HepG2 (cell line): ENCODE data around the gene BABAM1. TPM values are rescaled to one million over a fixed set of nuclear protein-coding genes. Genes with fewer than 3 reads are reported as not detected.
A peak's percentile ranks its signal among the peaks of the same experiment; 100 is the strongest.

Experiments used
- CREB3 ChIP-seq: sonication (generic); formaldehyde crosslinking; IDR thresholded peaks from 2 replicates; pipeline ENCODE4 v1.5.0; 2020; ENCODE audit warnings: missing genetic modification reagents
- FOXK1 ChIP-seq: sonication (generic); formaldehyde crosslinking; IDR thresholded peaks from 2 replicates; pipeline ENCODE4 v1.4.0; 2020; ENCODE audit warnings: low read depth, missing genetic modification reagents, borderline replicate concordance
- HES4 ChIP-seq: sonication (generic); formaldehyde crosslinking; IDR thresholded peaks from 2 replicates; pipeline ENCODE4 v1.9.0; 2021; ENCODE audit warnings: mild to moderate bottlenecking, missing genetic modification reagents, borderline replicate concordance
- IKZF4 ChIP-seq: sonication (generic); formaldehyde crosslinking; IDR thresholded peaks from 2 replicates; pipeline ENCODE4 v1.5.1; 2020; ENCODE audit warnings: borderline replicate concordance, mild to moderate bottlenecking, low read depth, missing genetic modification reagents; ENCODE audit errors: not compliant biosample characterization
- MNT ChIP-seq: fragments of 450-650 bp; IDR thresholded peaks from 2 replicates; pipeline ENCODE4 v1.6.1; 2016
- NFKB2 ChIP-seq: sonication (generic); formaldehyde crosslinking; IDR thresholded peaks from 2 replicates; pipeline ENCODE4 v1.4.0; 2020; ENCODE audit warnings: missing genetic modification reagents, borderline replicate concordance
- NR0B2 ChIP-seq: sonication (generic); formaldehyde crosslinking; IDR thresholded peaks from 2 replicates; pipeline ENCODE4 v1.4.0; 2020; ENCODE audit warnings: mild to moderate bottlenecking, missing genetic modification reagents
- PITX1 ChIP-seq: sonication (generic); formaldehyde crosslinking; IDR thresholded peaks from 2 replicates; pipeline ENCODE4 v1.5.1; 2020; ENCODE audit warnings: mild to moderate bottlenecking, missing genetic modification reagents
- PLRG1 ChIP-seq: fragments of 450-650 bp; conservative IDR thresholded peaks from 2 replicates; pipeline ENCODE4 v1.6.1; 2016
- PPARG ChIP-seq: conservative IDR thresholded peaks from 2 replicates; pipeline ENCODE4 v1.6.1; 2016; ENCODE audit warnings: missing biosample characterization, missing genetic modification reagents
- RBM39 ChIP-seq: fragments of 200-400 bp; formaldehyde crosslinking; IDR thresholded peaks from one replicate; pipeline ENCODE4 v1.6.1; 2018; ENCODE audit warnings: antibody characterized with exemption, mild to moderate bottlenecking, low read depth, low read length; ENCODE audit not compliant: poor library complexity, severe bottlenecking
- SCMH1 ChIP-seq: sonication (generic); formaldehyde crosslinking; IDR thresholded peaks from 2 replicates; pipeline ENCODE4 v1.9.0; 2021; ENCODE audit warnings: missing genetic modification reagents, mild to moderate bottlenecking, borderline replicate concordance
- YEATS2 ChIP-seq: sonication (generic); formaldehyde crosslinking; IDR thresholded peaks from 2 replicates; pipeline ENCODE4 v1.4.0; 2020; ENCODE audit warnings: missing genetic modification reagents, borderline replicate concordance
- YEATS4 ChIP-seq: sonication (generic); formaldehyde crosslinking; IDR thresholded peaks from 2 replicates; pipeline ENCODE4 v1.4.0; 2020; ENCODE audit warnings: missing genetic modification reagents, borderline replicate concordance
- ZBTB14 ChIP-seq: sonication (generic); formaldehyde crosslinking; IDR thresholded peaks from 2 replicates; pipeline ENCODE4 v1.4.0; 2020; ENCODE audit warnings: missing genetic modification reagents
- ZFP62 ChIP-seq: sonication (generic); formaldehyde crosslinking; IDR thresholded peaks from 2 replicates; pipeline ENCODE4 v1.4.0; 2020; ENCODE audit warnings: missing genetic modification reagents
- ZMAT3 ChIP-seq: sonication (generic); formaldehyde crosslinking; conservative IDR thresholded peaks from 2 replicates; pipeline ENCODE4 v1.7.0; 2021; ENCODE audit warnings: missing genetic modification reagents
- ZNF136 ChIP-seq: sonication (generic); formaldehyde crosslinking; IDR thresholded peaks from 2 replicates; pipeline ENCODE4 v1.8.1; 2022; ENCODE audit warnings: low read depth, mild to moderate bottlenecking, moderate library complexity, missing genetic modification reagents
- ZNF232 ChIP-seq: sonication (generic); formaldehyde crosslinking; IDR thresholded peaks from 2 replicates; pipeline ENCODE4 v1.4.0; 2020; ENCODE audit warnings: missing genetic modification reagents, borderline replicate concordance
- ZNF256 ChIP-seq: sonication (generic); formaldehyde crosslinking; conservative IDR thresholded peaks from 2 replicates; pipeline ENCODE4 v1.4.0; 2020; ENCODE audit warnings: missing genetic modification reagents
- ZNF431 ChIP-seq: sonication (generic); formaldehyde crosslinking; IDR thresholded peaks from 2 replicates; pipeline ENCODE4 v1.9.0; 2022; ENCODE audit warnings: missing genetic modification reagents, low read depth, mild to moderate bottlenecking, borderline replicate concordance
- ZNF556 ChIP-seq: sonication (generic); formaldehyde crosslinking; IDR thresholded peaks from 2 replicates; pipeline ENCODE4 v1.4.0; 2020; ENCODE audit warnings: mild to moderate bottlenecking, missing genetic modification reagents, borderline replicate concordance
- ZNF562 ChIP-seq: sonication (generic); formaldehyde crosslinking; IDR thresholded peaks from 2 replicates; pipeline ENCODE4 v1.8.0; 2022; ENCODE audit warnings: missing genetic modification reagents, borderline replicate concordance
- ZNF589 ChIP-seq: sonication (generic); formaldehyde crosslinking; conservative IDR thresholded peaks from 2 replicates; pipeline ENCODE4 v1.8.0; 2022; ENCODE audit warnings: mild to moderate bottlenecking, moderate library complexity, missing genetic modification reagents
- ZNF724P ChIP-seq: sonication (generic); formaldehyde crosslinking; IDR thresholded peaks from 2 replicates; pipeline ENCODE4 v1.8.0; 2022; ENCODE audit warnings: missing genetic modification reagents, borderline replicate concordance
- ZNF761 ChIP-seq: sonication (generic); formaldehyde crosslinking; conservative IDR thresholded peaks from 2 replicates; pipeline ENCODE4 v1.4.0; 2020; ENCODE audit warnings: mild to moderate bottlenecking, missing genetic modification reagents
- polyA plus RNA-seq, 8 experiments: library from polyadenylated mRNA; depleted of rRNA in 3 of 8; stranded (reverse) in 7 of 8; unstranded in 1 of 8; fragments of >200 nt; fragmentation: Illumina TruSeq in 4 of 8; extraction: Trizol in 4 of 8; gene quantifications; 2 replicates each; pipeline versions ENCODE4 v1.2.1 to v1.2.3, GENCODE V29; 2011 to 2016; ENCODE audit warnings: low read depth in 4 of 8, missing spikeins in 1 of 8, mixed read lengths in 1 of 8; ENCODE audit not compliant: insufficient read depth in 1 of 8
- total RNA-seq, 5 experiments: library from RNA; depleted of rRNA; stranded (reverse); fragments of >200 nt; fragmentation: Illumina TruSeq; extraction: Trizol; gene quantifications; 2 replicates each; pipeline ENCODE4 v1.2.3, GENCODE V29; 2016; ENCODE audit warnings: low read depth in 1 of 5

The BABAM1 gene
- total and polyA plus RNA-seq, 2 of the 13 experiments (the other 11 are each of a cell fraction or from before 2014, with no cell fraction given), result 70.0 to 82.0 TPM

- TF ChIP-seq ZNF556 (CRISPR knock-in tag) (0 out of 2 replicates have a peak, but pooled peaks have one; percentile 58), ZNF232 (CRISPR knock-in tag) (no peak), PITX1 (peak; percentile 96), MNT (no peak), ZFP62 (CRISPR knock-in tag) (no peak), NR0B2 (CRISPR knock-in tag) (peak; percentile 77; the same call in 1 of the 2 replicates), ZMAT3 (CRISPR knock-in tag) (no peak), SCMH1 (CRISPR knock-in tag) (no peak), PLRG1 (no peak), FOXK1 (CRISPR knock-in tag) (peak; percentile 82; the same call in 1 of the 2 replicates), ZNF256 (CRISPR knock-in tag) (no peak), ZNF589 (CRISPR knock-in tag) (no peak), ZNF431 (CRISPR knock-in tag) (peak; percentile 58; the same call in 1 of the 2 replicates), RBM39 (peak; percentile 49), YEATS4 (peak; percentile 70), ZNF761 (0 out of 2 replicates have a peak, but pooled peaks have one; percentile 64), ZNF724P (CRISPR knock-in tag) (0 out of 2 replicates have a peak, but pooled peaks have one; percentile 64), HES4 (CRISPR knock-in tag) (no peak), IKZF4 (CRISPR knock-in tag) (no peak), ZNF562 (CRISPR knock-in tag) (no peak), PPARG (CRISPR knock-in tag) (peak; percentile 94), CREB3 (CRISPR knock-in tag) (no peak), ZBTB14 (peak; percentile 50; the same call in 1 of the 2 replicates), NFKB2 (CRISPR knock-in tag) (no peak; the same call in 1 of the 2 replicates), ZNF136 (CRISPR knock-in tag) (no peak), YEATS2 (no peak)
Measured at GRCh38 chr19:17248011-17248776, 19.0 kb upstream of the BABAM1 start (continued).
